CD14-positive monocyte (primary cell): ENCODE measurements around the gene RALGAPA1. TPM values are rescaled to one million over a fixed set of nuclear protein-coding genes. Genes with fewer than 3 reads are reported as not detected.

Experiments used
- DNase-seq, 3 donors: peaks; one replicate each; pipeline ENCODE4 v3.0.0-alpha.2; 2011 to 2022
- H2AFZ ChIP-seq: 2 replicates; pipeline ENCODE4 v1.6.0; 2012; ENCODE audit warnings: mild to moderate bottlenecking, low read depth, low read length, inconsistent platforms; ENCODE audit not compliant: insufficient read depth, poor library complexity, severe bottlenecking
- H3K27ac ChIP-seq, 2 donors: 1 replicate in 1 of 2; 2 replicates in 1 of 2; pipeline ENCODE4 v1.5.1; 2012 to 2013; ENCODE audit warnings: low read length in 2 of 2, control low read depth in 1 of 2, inconsistent platforms in 1 of 2, low read depth in 1 of 2, mild to moderate bottlenecking in 1 of 2
- H3K27me3 ChIP-seq, 2 donors: one replicate each; pipeline versions ENCODE4 v1.6.0 to v1.6.1; 2011 to 2013; ENCODE audit warnings: low read length in 2 of 2; ENCODE audit not compliant: control insufficient read depth in 2 of 2, insufficient read depth in 2 of 2
- H3K36me3 ChIP-seq, 2 donors: replicated peaks in 1 of 2; 1 replicate in 1 of 2; 2 replicates in 1 of 2; pipeline versions ENCODE4 v1.5.1 to v1.6.1; 2012 to 2013; ENCODE audit warnings: low read length in 2 of 2, control low read depth in 1 of 2, inconsistent platforms in 1 of 2, mild to moderate bottlenecking in 1 of 2; ENCODE audit not compliant: insufficient read depth in 2 of 2, control insufficient read depth in 1 of 2
- H3K4me1 ChIP-seq, 2 donors: 1 replicate in 1 of 2; 2 replicates in 1 of 2; pipeline versions ENCODE4 v1.5.1 to v1.6.1; 2012 to 2013; ENCODE audit warnings: low read length in 2 of 2, control low read depth in 1 of 2, inconsistent platforms in 1 of 2, mild to moderate bottlenecking in 1 of 2, moderate library complexity in 1 of 2; ENCODE audit not compliant: insufficient read depth in 2 of 2, control insufficient read depth in 1 of 2
- H3K4me2 ChIP-seq: replicated peaks from 2 replicates; pipeline ENCODE3; 2012; ENCODE audit warnings: low read length, moderate library complexity, mild to moderate bottlenecking; ENCODE audit not compliant: poor library complexity, severe bottlenecking; ENCODE audit errors: extremely low read depth
- H3K4me3 ChIP-seq, 3 experiments: fragments of 200-600 bp in 1 of 3; sonication (generic) in 1 of 3; replicated peaks in 1 of 3; 1 replicate in 2 of 3; 2 replicates in 1 of 3; pipeline ENCODE4 v1.5.1; 2011 to 2013; ENCODE audit warnings: low read length in 3 of 3, mild to moderate bottlenecking in 3 of 3, control low read depth in 2 of 3, low read depth in 2 of 3, inconsistent platforms in 1 of 3, moderate library complexity in 1 of 3
- H3K79me2 ChIP-seq: 2 replicates; pipeline ENCODE4 v1.6.0; 2012; ENCODE audit warnings: mild to moderate bottlenecking, control low read depth, inconsistent platforms, low read length, moderate library complexity; ENCODE audit not compliant: insufficient read depth
- H3K9ac ChIP-seq: 2 replicates; pipeline ENCODE4 v1.6.0; 2017; ENCODE audit warnings: low read length, mild to moderate bottlenecking; ENCODE audit not compliant: insufficient read depth, poor library complexity, severe bottlenecking
- H3K9me3 ChIP-seq, 2 donors: replicated peaks in 1 of 2; 1 replicate in 1 of 2; 2 replicates in 1 of 2; pipeline versions ENCODE4 v1.5.1 to v1.6.1; 2012 to 2013; ENCODE audit warnings: low read length in 2 of 2, control low read depth in 1 of 2; ENCODE audit not compliant: control insufficient read depth in 1 of 2, insufficient read depth in 1 of 2
- H4K20me1 ChIP-seq: 2 replicates; pipeline ENCODE4 v1.6.0; 2012; ENCODE audit warnings: mild to moderate bottlenecking, low read length, control low read depth, moderate library complexity; ENCODE audit not compliant: insufficient read depth
- H3K27ac Mint-ChIP-seq, 7 donors: one replicate each; pipeline ENCODE4 v1.8.0; 2020; ENCODE audit warnings: mild to moderate bottlenecking in 7 of 7, mixed read lengths in 7 of 7, moderate library complexity in 6 of 7, inconsistent platforms in 2 of 7
- H3K27me3 Mint-ChIP-seq, 3 donors: one replicate each; pipeline ENCODE4 v1.8.0; 2021 to 2022; ENCODE audit warnings: low read depth in 3 of 3, mild to moderate bottlenecking in 3 of 3, mixed read lengths in 3 of 3, moderate library complexity in 3 of 3, inconsistent platforms in 1 of 3
- H3K36me3 Mint-ChIP-seq, 2 donors: one replicate each; pipeline ENCODE4 v1.8.0; 2020; ENCODE audit warnings: mixed read lengths in 2 of 2, inconsistent platforms in 1 of 2, mild to moderate bottlenecking in 1 of 2
- H3K4me1 Mint-ChIP-seq: one replicate; pipeline ENCODE4 v1.8.0; 2020; ENCODE audit warnings: mild to moderate bottlenecking, mixed read lengths
- H3K4me3 Mint-ChIP-seq, 2 donors: one replicate each; pipeline ENCODE4 v1.8.0; 2020; ENCODE audit warnings: mild to moderate bottlenecking in 2 of 2, mixed read lengths in 2 of 2, moderate library complexity in 1 of 2
- H3K9me3 Mint-ChIP-seq, 7 donors: one replicate each; pipeline ENCODE4 v1.8.0; 2020 to 2022; ENCODE audit warnings: mixed read lengths in 7 of 7, mild to moderate bottlenecking in 6 of 7, moderate library complexity in 6 of 7, inconsistent platforms in 2 of 7
- CTCF ChIP-seq: fragments of 200-600 bp; IDR thresholded peaks from one replicate; pipeline ENCODE4 v1.8.0; 2022; ENCODE audit warnings: antibody characterized with exemption, mild to moderate bottlenecking
- WGBS: methylation state at CpG from one replicate; pipeline ENCODE4 v1.1.5; 2013; ENCODE audit warnings: missing lambda C conversion rate; ENCODE audit not compliant: insufficient coverage; 5-methylcytosine and 5-hydroxymethylcytosine counted together
- intact Hi-C, 2 donors: fragments of 100-400 bp; cut with micrococcal nuclease; formaldehyde crosslinking; loops; one replicate each; pipeline versions ENCODE4 v1.15.0 to v1.15.1; 2023
- polyA plus RNA-seq, 3 donors: library from polyadenylated mRNA; depleted of rRNA in 1 of 3; unstranded in 2 of 3; stranded (reverse) in 1 of 3; fragments of 300-500 nt in 2 of 3; fragments of >200 nt in 1 of 3; fragmentation: Illumina TruSeq in 2 of 3; gene quantifications; 1 replicate in 2 of 3; 2 replicates in 1 of 3; pipeline ENCODE4 v1.2.3, GENCODE V29; 2012 to 2021

The RALGAPA1 gene
- polyA plus RNA-seq, 3 donors = 3.2 to 7.4 (median 4.1) TPM

GRCh38 chr14:35573911-35574310 lies 235.2 kb downstream of the RALGAPA1 start:
- no peaks in the 10 kb centered on the region for H3K27me3 Mint-ChIP-seq
- H3K4me3 Mint-ChIP-seq = no peak overlapping the region
- H3K4me3 ChIP-seq = no peak overlapping the region
- no peaks in the 10 kb centered on the region for H3K79me2 ChIP-seq
- H3K27ac ChIP-seq = no peak overlapping the region
- H3K36me3 ChIP-seq = no peaks in the 10 kb centered on the region
- H3K9me3 ChIP-seq = no peaks in the 10 kb centered on the region
- no peak overlapping the region for H3K9ac ChIP-seq
- H3K27me3 ChIP-seq = no peaks in the 10 kb centered on the region
- no peaks in the 10 kb centered on the region for H4K20me1 ChIP-seq
- no CpG with 5 or more reads among the region's 2 CpGs for WGBS
- no peak overlapping the region for H3K27ac Mint-ChIP-seq
- no peaks in the 10 kb centered on the region for H3K4me1 ChIP-seq
- H3K9me3 Mint-ChIP-seq = no peaks in the 10 kb centered on the region
- no peaks in the 10 kb centered on the region for H3K4me1 Mint-ChIP-seq
- no peak overlapping the region for H2AFZ ChIP-seq
- intact Hi-C loops = no loop called here
- TF ChIP-seq CTCF = no peak
- no peak for DNase-seq
- peaks cover 0 to 2% of the 10 kb centered on the region in 2 donors for H3K36me3 Mint-ChIP-seq
- no peak overlapping the region for H3K4me2 ChIP-seq

- Mint-ChIP-seq H3K27me3 (no peaks in the 10 kb centered on the region), H3K9me3 (no peaks in the 10 kb centered on the region)
- no peak for DNase-seq
Measured at GRCh38 chr14:35571598-35571997, 237.5 kb downstream of the RALGAPA1 start.

More at GRCh38 chr14:35571598-35571997, 237.5 kb downstream of the RALGAPA1 start:
- Mint-ChIP-seq H3K27ac (no peak overlapping the region), H3K36me3 (peaks cover 0 to 1% of the 10 kb centered on the region in 2 donors), H3K4me1 (no peaks in the 10 kb centered on the region), H3K4me3 (no peak overlapping the region)
- Histone ChIP-seq H3K27ac (no peak overlapping the region), H3K4me3 (no peak overlapping the region), H4K20me1 (no peaks in the 10 kb centered on the region), H3K9ac (no peak overlapping the region), H3K79me2 (no peaks in the 10 kb centered on the region), H3K27me3 (no peaks in the 10 kb centered on the region), H3K36me3 (no peaks in the 10 kb centered on the region), H3K4me2 (no peak overlapping the region), H3K9me3 (no peaks in the 10 kb centered on the region), H2AFZ (no peak overlapping the region), H3K4me1 (no peaks in the 10 kb centered on the region)
- intact Hi-C loops = no loop called here
- 100% methylated on average over 3 of the region's 8 CpGs for WGBS
- no peak for TF ChIP-seq CTCF
